SJCRH30 (cell line): ENCODE measurements around the gene LUM. TPM values are rescaled to one million over a fixed set of nuclear protein-coding genes. Genes with fewer than 3 reads are reported as not detected.
A peak's percentile ranks its signal among the peaks of the same experiment; 100 is the strongest.

Source experiments
- DNase-seq, 2 experiments: peaks; one replicate each; pipeline ENCODE4 v3.0.0-alpha.2; 2015 to 2020
- H3K27ac ChIP-seq: fragments of 250-450 bp; sonication (Bioruptor Pico); 2 replicates; pipeline ENCODE4 v1.5.1; 2020; ENCODE audit warnings: mild to moderate bottlenecking, moderate library complexity
- H3K27me3 ChIP-seq: fragments of 250-450 bp; sonication (Bioruptor Pico); 2 replicates; pipeline ENCODE4 v1.5.1; 2020; ENCODE audit warnings: mild to moderate bottlenecking, moderate library complexity
- H3K36me3 ChIP-seq: fragments of 250-450 bp; sonication (Bioruptor Pico); 2 replicates; pipeline ENCODE4 v1.5.1; 2020; ENCODE audit warnings: mild to moderate bottlenecking, moderate library complexity
- H3K4me1 ChIP-seq: fragments of 250-450 bp; sonication (Bioruptor Pico); 2 replicates; pipeline ENCODE4 v1.5.1; 2020; ENCODE audit warnings: mild to moderate bottlenecking, moderate library complexity
- H3K4me3 ChIP-seq: fragments of 250-450 bp; sonication (Bioruptor Pico); 2 replicates; pipeline ENCODE4 v1.5.1; 2020; ENCODE audit warnings: mild to moderate bottlenecking, moderate library complexity
- H3K9me3 ChIP-seq: fragments of 250-450 bp; sonication (Bioruptor Pico); replicated peaks from 2 replicates; pipeline ENCODE4 v1.5.1; 2020; ENCODE audit warnings: mild to moderate bottlenecking, moderate library complexity
- total RNA-seq: library from RNA; depleted of rRNA; stranded (reverse); fragments of >200 nt; shearing (Covaris generic); gene quantifications from 2 replicates; pipeline ENCODE4 v1.2.3, GENCODE V29; 2014; rRNA removed

Gene LUM, protein sequence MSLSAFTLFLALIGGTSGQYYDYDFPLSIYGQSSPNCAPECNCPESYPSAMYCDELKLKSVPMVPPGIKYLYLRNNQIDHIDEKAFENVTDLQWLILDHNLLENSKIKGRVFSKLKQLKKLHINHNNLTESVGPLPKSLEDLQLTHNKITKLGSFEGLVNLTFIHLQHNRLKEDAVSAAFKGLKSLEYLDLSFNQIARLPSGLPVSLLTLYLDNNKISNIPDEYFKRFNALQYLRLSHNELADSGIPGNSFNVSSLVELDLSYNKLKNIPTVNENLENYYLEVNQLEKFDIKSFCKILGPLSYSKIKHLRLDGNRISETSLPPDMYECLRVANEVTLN
- 1.5 and 1.7 TPM in 2 replicates for total RNA-seq

GRCh38 chr12:91111366-91112325 lies at the start of gene LUM:
LUM (minus strand) TSS chr12:91111494; CDS start chr12:91108979, 2,515 bp downstream.
- no peak within 1 kb of the TSS for H3K27ac ChIP-seq
- peak; percentile 7 to 25 for DNase-seq
- H3K4me3 ChIP-seq, result no peak within 1 kb of the TSS

DNA sequence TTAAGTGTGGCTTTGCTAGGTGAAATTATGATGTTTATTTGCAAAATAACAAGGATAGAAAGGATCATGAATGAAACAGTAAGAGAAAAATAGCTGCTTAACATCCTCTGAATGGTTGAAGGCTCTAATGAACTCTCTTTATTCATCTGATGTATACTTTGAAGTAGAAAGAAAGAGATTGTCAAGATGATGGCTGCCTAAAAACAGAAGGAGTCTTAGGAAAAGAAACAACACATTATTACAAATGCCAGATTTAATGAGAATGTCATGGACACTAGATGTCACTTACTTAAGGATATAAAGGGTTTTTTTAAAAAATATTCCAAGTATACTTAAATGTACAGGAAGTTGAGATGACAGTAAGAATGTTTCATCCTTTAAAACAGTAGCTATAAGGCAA lies 49.7 kb upstream of the LUM start:
- Histone ChIP-seq H3K27me3 (no peaks in the 10 kb centered on the region), H3K9me3 (no peaks in the 10 kb centered on the region; the same call in 1 of the 2 replicates), H3K27ac (no peak overlapping the region), H3K36me3 (no peaks in the 10 kb centered on the region), H3K4me1 (peaks cover 3% of the 10 kb centered on the region), H3K4me3 (no peak overlapping the region)
- DNase-seq, result no peak

More at GRCh38 chr12:91111366-91112325, at the start of gene LUM:
- Histone ChIP-seq H3K9me3 (no peaks in the 10 kb centered on the region), H3K36me3 (no peaks in the 10 kb centered on the region), H3K4me1 (peaks cover 3% of the 10 kb centered on the region; the same call in 1 of the 2 replicates), H3K27me3 (no peaks in the 10 kb centered on the region)

GRCh38 chr12:91155990-91156389 lies 44.7 kb upstream of the LUM start:
- Histone ChIP-seq H3K36me3 (no peaks in the 10 kb centered on the region), H3K9me3 (no peaks in the 10 kb centered on the region; the same call in 1 of the 2 replicates), H3K27me3 (no peaks in the 10 kb centered on the region), H3K27ac (no peak overlapping the region), H3K4me3 (no peak overlapping the region), H3K4me1 (peaks cover 8% of the 10 kb centered on the region)
- peak; percentile 7 to 28 for DNase-seq

- no peak for DNase-seq
Observed at GRCh38 chr12:91154131-91154530, 42.8 kb upstream of the LUM start.

DNA sequence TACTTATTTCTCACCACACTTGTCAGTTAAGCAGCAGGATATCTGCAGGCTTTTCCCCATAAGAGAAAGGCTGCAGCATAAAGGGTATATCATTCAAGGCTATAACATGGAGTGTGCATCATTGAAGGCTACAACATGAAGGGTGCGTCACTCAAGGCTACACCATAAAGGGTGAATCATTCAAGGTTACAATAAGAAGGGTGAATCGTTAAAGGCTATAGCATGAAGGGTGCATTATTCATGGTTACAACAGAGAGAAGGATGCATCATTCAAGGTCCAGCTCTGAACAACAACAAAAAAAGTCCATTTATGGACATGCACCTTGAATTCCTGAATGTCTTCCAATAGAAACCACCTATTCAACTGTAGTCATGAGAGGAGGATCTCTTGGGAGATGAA lies 32.8 kb upstream of the LUM start:
- Histone ChIP-seq H3K4me1 (peaks cover 12% of the 10 kb centered on the region; the same call in 1 of the 2 replicates), H3K27me3 (no peaks in the 10 kb centered on the region), H3K9me3 (no peaks in the 10 kb centered on the region), H3K36me3 (no peaks in the 10 kb centered on the region), H3K27ac (no peak overlapping the region), H3K4me3 (no peak overlapping the region)
- DNase-seq, result no peak

More at GRCh38 chr12:91154131-91154530, 42.8 kb upstream of the LUM start:
- peaks cover 8% of the 10 kb centered on the region for H3K4me1 ChIP-seq
- no peaks in the 10 kb centered on the region for H3K36me3 ChIP-seq
- no peaks in the 10 kb centered on the region for H3K27me3 ChIP-seq
- H3K4me3 ChIP-seq, result no peak overlapping the region
- H3K27ac ChIP-seq, result no peak overlapping the region
- H3K9me3 ChIP-seq, result no peaks in the 10 kb centered on the region; the same call in 1 of the 2 replicates

GRCh38 chr12:91143206-91143605 lies 31.9 kb upstream of the LUM start:
- Histone ChIP-seq H3K27ac (no peak overlapping the region), H3K36me3 (no peaks in the 10 kb centered on the region)
- no peak for DNase-seq

GRCh38 chr12:91142221-91142631 lies 30.9 kb upstream of the LUM start:
- Histone ChIP-seq H3K4me3 (no peak overlapping the region), H3K27me3 (no peaks in the 10 kb centered on the region), H3K36me3 (no peaks in the 10 kb centered on the region), H3K9me3 (no peaks in the 10 kb centered on the region), H3K4me1 (peaks cover 21% of the 10 kb centered on the region), H3K27ac (no peak overlapping the region)
- no peak for DNase-seq

More at GRCh38 chr12:91143206-91143605, 31.9 kb upstream of the LUM start:
- Histone ChIP-seq H3K4me1 (peaks cover 19% of the 10 kb centered on the region), H3K27me3 (no peaks in the 10 kb centered on the region), H3K9me3 (no peaks in the 10 kb centered on the region), H3K4me3 (no peak overlapping the region)

DNA sequence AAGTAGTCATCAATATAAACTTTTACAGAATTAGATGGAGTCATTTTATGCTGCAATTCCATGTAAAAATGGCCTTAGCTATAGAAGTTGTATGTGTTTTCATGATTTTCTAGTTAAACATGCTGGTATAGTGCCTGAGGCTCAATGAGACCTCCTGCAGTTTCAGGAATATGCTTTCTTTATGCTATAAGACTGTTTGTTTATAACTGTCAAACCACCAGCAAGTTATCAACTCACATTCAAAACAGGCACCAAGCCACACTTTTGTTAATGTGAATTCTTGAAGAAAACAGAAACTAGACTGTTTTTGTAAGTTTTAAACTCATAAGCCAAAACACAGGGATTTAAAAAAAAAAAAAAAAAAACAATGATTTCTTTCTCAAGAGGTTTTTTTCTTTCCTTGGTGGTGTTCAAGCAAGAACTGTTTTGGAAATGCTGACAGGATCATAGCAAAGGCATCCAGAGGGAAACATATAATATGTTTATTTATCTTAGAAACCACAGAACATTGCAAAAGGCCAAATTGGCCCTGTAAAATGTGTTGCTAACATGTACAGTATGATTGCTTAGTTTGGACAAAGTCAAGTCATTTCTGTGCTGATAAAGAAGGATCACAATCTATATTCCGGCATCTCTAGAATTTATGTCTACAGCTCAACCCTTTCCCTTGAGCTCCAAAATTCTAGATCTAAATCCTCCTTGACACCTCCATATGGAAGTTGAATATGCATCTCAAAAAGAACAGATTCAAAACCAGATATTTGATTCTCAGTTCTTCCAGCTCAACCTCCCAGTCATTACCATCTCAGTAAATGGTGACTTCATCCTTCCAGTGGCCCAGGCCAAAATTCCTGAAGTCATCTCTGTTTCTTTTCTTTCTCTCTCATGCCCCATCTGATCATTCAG lies 29.0 kb upstream of the LUM start:
- Histone ChIP-seq H3K9me3 (no peaks in the 10 kb centered on the region; the same call in 1 of the 2 replicates), H3K36me3 (no peaks in the 10 kb centered on the region), H3K27me3 (no peaks in the 10 kb centered on the region), H3K27ac (no peak overlapping the region), H3K4me3 (no peak overlapping the region), H3K4me1 (peaks cover 21% of the 10 kb centered on the region)
- peak in 1 of 2 experiments; percentile 34 for DNase-seq

DNA sequence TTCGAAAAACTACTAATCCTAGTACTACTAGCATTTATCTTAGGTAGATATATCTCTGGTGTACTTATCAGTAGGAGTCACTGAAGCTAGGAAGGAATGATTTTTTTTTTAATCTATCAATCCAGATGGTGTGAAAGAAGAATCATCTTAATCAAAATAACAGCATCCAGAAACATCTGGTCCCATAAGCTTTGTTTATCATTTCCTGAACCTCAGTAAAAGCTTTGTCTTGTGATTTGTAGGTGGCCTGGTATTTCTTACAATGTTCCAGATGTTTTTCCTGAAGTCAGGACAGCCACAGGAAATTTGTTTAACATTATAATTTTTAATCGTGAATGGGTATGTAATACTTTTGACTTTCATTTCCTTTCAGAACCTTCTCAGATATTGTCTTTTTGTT lies 28.0 kb upstream of the LUM start:
- DNase-seq, result no peak
- Histone ChIP-seq H3K27me3 (no peaks in the 10 kb centered on the region), H3K36me3 (no peaks in the 10 kb centered on the region), H3K9me3 (no peaks in the 10 kb centered on the region; the same call in 1 of the 2 replicates), H3K4me1 (peaks cover 21% of the 10 kb centered on the region), H3K4me3 (no peak overlapping the region), H3K27ac (no peak overlapping the region)

DNA sequence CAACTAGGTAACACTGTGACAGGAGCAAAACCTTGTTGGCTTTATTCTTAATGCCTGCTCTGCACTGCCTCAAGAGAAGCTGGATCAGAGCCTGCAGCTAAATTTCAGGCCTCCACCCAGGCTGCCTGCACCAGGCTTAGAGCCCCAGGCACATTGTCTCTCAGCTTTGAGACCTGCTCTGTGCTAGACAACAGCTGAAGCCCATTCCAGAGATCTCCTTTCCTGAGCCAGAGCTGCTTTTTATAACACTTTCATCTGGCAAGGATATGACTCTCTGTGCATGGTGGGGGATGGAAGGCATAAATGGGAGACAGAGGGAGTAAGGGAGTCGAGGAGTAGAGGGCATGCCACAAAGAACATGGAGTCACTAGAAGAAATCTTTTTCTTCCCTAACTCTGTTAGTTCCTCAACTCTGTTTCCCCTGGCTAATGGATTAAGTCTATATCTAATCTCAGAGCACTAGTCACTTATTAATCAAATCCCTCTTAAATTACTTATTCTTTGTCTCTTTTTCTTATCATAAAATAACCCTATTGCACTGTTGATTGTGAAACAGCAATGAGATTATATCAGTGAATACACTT lies 27.1 kb upstream of the LUM start:
- peaks cover 21% of the 10 kb centered on the region for H3K4me1 ChIP-seq
- no peaks in the 10 kb centered on the region for H3K36me3 ChIP-seq
- no peak overlapping the region for H3K27ac ChIP-seq
- no peak overlapping the region for H3K4me3 ChIP-seq
- no peaks in the 10 kb centered on the region; the same call in 1 of the 2 replicates for H3K9me3 ChIP-seq
- peak; percentile 60 to 77 for DNase-seq
- no peaks in the 10 kb centered on the region for H3K27me3 ChIP-seq

DNA sequence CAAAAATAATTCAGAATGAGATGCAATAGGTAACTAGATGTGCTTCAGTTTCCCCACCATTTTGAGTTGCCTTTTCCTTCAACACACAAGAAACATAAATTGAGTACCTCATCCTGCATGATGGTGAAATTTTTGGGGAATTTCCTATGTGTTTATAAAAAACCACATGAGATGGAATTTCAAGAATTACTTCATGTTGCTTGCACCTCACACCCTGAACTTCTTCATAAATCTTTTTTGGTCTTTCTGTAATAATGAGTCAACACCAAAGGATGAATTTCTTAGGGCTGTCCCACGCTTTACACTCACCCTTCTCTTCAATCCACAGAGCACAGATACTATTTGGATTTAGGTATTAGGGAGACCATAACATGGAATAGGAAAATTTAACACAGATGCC lies 22.6 kb upstream of the LUM start:
- no peak overlapping the region for H3K27ac ChIP-seq

GRCh38 chr12:91129662-91130362 lies 18.5 kb upstream of the LUM start:
- Histone ChIP-seq H3K36me3 (no peaks in the 10 kb centered on the region), H3K27ac (no peak overlapping the region), H3K4me3 (no peak overlapping the region), H3K9me3 (no peaks in the 10 kb centered on the region), H3K27me3 (no peaks in the 10 kb centered on the region), H3K4me1 (no peaks in the 10 kb centered on the region)
- no peak for DNase-seq

More for the DNA sequence above, 22.6 kb upstream of the LUM start:
- H3K4me3 ChIP-seq, result no peak overlapping the region
- no peaks in the 10 kb centered on the region for H3K27me3 ChIP-seq
- H3K9me3 ChIP-seq, result no peaks in the 10 kb centered on the region; the same call in 1 of the 2 replicates
- no peaks in the 10 kb centered on the region for H3K36me3 ChIP-seq
- DNase-seq, result no peak
- H3K4me1 ChIP-seq, result peaks cover 9% of the 10 kb centered on the region

DNA sequence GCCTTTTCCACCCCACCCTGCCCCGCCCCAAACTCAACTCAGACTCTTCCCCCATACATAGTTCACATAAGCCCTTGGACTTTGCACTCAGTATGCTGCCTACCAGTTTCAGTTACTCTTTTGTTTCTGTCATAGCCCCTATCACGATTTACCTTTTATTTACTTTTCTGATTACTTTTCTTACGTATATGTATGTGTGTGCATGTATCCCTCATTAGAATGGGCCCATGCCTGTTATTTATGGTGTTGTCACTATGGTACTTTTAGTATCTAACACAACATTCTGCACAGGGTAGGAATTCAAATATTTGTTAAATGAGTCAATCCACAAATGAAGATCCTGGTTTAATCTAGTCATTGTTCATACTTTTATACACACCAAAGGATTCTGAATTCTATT lies 16.5 kb upstream of the LUM start:
- no peak overlapping the region for H3K4me3 ChIP-seq
- no peaks in the 10 kb centered on the region for H3K27me3 ChIP-seq
- no peak overlapping the region for H3K27ac ChIP-seq
- H3K4me1 ChIP-seq, result no peaks in the 10 kb centered on the region
- no peaks in the 10 kb centered on the region for H3K9me3 ChIP-seq
- DNase-seq, result no peak
- no peaks in the 10 kb centered on the region for H3K36me3 ChIP-seq
